Measurements from ENCODE around the gene BGN. TPM values are rescaled to one million over a fixed set of nuclear protein-coding genes. Genes with fewer than 3 reads are reported as not detected.

The BGN gene
- total and polyA plus RNA-seq, 2 experiments from 2014 or later, result 0.87 to 1.8 TPM

DNA sequence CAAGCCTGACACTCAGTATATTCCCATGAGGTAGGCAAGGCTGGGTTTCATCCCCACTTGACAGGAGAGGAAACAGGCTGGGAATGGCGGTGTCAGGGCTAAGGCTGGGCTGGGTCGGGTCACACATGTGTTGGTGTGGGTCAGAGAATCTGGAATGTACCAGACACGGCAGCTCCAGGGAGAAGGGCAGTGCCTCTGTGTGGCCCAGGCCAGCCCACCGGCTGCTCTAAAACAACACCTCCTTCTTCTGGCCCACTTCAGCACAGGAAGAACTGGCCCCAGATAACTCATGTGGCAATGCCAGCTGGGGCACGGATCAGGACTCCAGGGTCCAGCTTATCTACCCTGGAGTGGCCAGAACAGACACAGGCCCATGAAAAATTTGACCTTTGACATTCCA, 30.7 kb upstream of the BGN start (continued):
- TF ChIP-seq ETS1 (IDR thresholded peaks at IDR 0.05) (no peak), CTCF (conservative IDR thresholded peaks at IDR 0.05; ENCODE audit: low read depth in 2 of 2) (no peak), ZNF331 (CRISPR knock-in tag; IDR thresholded peaks at IDR 0.05; ENCODE audit: low read depth) (no peak), EZH2 (IDR thresholded peaks at IDR 0.05; ENCODE audit: low read depth, unreplicated experiment) (no peak), STAT1 (IDR thresholded peaks at IDR 0.05; ENCODE audit: unreplicated experiment) (no peak), ZNF114 (CRISPR knock-in tag; IDR thresholded peaks at IDR 0.05) (no peak), CREB1 (CRISPR knock-in tag; IDR thresholded peaks at IDR 0.05; ENCODE audit: low read depth) (no peak), JUNB (IDR thresholded peaks at IDR 0.05; ENCODE audit: unreplicated experiment) (no peak)

- H3K27ac Mint-ChIP-seq, result no peak overlapping the region
- no peaks in the 10 kb centered on the region for H3K9me3 Mint-ChIP-seq
- TF ChIP-seq JUNB (IDR thresholded peaks at IDR 0.05; ENCODE audit: unreplicated experiment) (no peak), ZNF114 (CRISPR knock-in tag; IDR thresholded peaks at IDR 0.05) (no peak), ZNF462 (CRISPR knock-in tag; IDR thresholded peaks at IDR 0.05) (no peak), ETS1 (IDR thresholded peaks at IDR 0.05) (no peak), EZH2phosphoT487 (IDR thresholded peaks at IDR 0.05; ENCODE audit: unreplicated experiment) (no peak), ZNF331 (CRISPR knock-in tag; IDR thresholded peaks at IDR 0.05; ENCODE audit: low read depth) (no peak), STAT1 (IDR thresholded peaks at IDR 0.05; ENCODE audit: unreplicated experiment) (no peak), EZH2 (IDR thresholded peaks at IDR 0.05; ENCODE audit: low read depth, unreplicated experiment) (no peak), NANOG (IDR thresholded peaks at IDR 0.05; ENCODE audit: borderline replicate concordance) (no peak), POLR2AphosphoS5 (IDR thresholded peaks at IDR 0.05; ENCODE audit: low read depth) (no peak)
Measured at GRCh38 chrX:153465691-153466380, 28.9 kb upstream of the BGN start.

More at GRCh38 chrX:153465691-153466380, 28.9 kb upstream of the BGN start:
- no peak overlapping the region for H3K4me3 ChIP-seq
- peaks cover 18% of the 10 kb centered on the region; the same call in 2 of the 3 replicates for H3K36me3 Mint-ChIP-seq (ENCODE audit: low read depth)
- no peaks in the 10 kb centered on the region for H3K27me3 ChIP-seq (ENCODE audit: insufficient read depth)
- no peaks in the 10 kb centered on the region for H3K9me2 ChIP-seq (ENCODE audit: insufficient read depth)
- H3K4me1 ChIP-seq (ENCODE audit: insufficient read depth), result no peaks in the 10 kb centered on the region
- no peak overlapping the region for H3K4me3 Mint-ChIP-seq
- no peak for DNase-seq (ENCODE audit: low spot score)
- no peaks in the 10 kb centered on the region; the same call in 1 of the 2 replicates for H4K20me1 ChIP-seq (replicated peaks; ENCODE audit: insufficient read depth)
- 0 out of 3 replicates have a peak, but pooled peaks cover 2% of the 10 kb centered on the region for H3K4me1 Mint-ChIP-seq
- no peak overlapping the region for H3K27ac ChIP-seq (ENCODE audit: low read depth)
- ATAC-seq, result no peak
- no peaks in the 10 kb centered on the region for H3F3A ChIP-seq (replicated peaks; ENCODE audit: low read depth)
- no peak overlapping the region for H2AFZ ChIP-seq
- H3K79me2 ChIP-seq (replicated peaks; ENCODE audit: insufficient read depth), result no peaks in the 10 kb centered on the region
- no peak overlapping the region for H3K4me2 ChIP-seq
- no peaks in the 10 kb centered on the region for H3K36me3 ChIP-seq (ENCODE audit: insufficient read depth)
- H3K27me3 Mint-ChIP-seq (ENCODE audit: insufficient read depth, low read depth, poor library complexity), result peaks cover 15% of the 10 kb centered on the region

Measured in GM23338 (cell line).